HFF-Myc (cell line): ENCODE results near the gene ACOT12.

Source experiments
- DNase-seq: peaks from one replicate; pipeline ENCODE4 v3.0.0-alpha.2; 2011; ENCODE audit warnings: low read depth; ENCODE audit errors: extremely low read depth
- H3K4me3 ChIP-seq: replicated peaks from 2 replicates; pipeline ENCODE4 v1.5.1; 2011; ENCODE audit warnings: low read depth, mild to moderate bottlenecking, control low read depth, low read length
- CTCF ChIP-seq: IDR thresholded peaks from 2 replicates; pipeline ENCODE4 v1.5.1; 2012; ENCODE audit warnings: mild to moderate bottlenecking, low read depth, low read length, control low read depth; ENCODE audit errors: missing control alignments

Gene ACOT12

DNA sequence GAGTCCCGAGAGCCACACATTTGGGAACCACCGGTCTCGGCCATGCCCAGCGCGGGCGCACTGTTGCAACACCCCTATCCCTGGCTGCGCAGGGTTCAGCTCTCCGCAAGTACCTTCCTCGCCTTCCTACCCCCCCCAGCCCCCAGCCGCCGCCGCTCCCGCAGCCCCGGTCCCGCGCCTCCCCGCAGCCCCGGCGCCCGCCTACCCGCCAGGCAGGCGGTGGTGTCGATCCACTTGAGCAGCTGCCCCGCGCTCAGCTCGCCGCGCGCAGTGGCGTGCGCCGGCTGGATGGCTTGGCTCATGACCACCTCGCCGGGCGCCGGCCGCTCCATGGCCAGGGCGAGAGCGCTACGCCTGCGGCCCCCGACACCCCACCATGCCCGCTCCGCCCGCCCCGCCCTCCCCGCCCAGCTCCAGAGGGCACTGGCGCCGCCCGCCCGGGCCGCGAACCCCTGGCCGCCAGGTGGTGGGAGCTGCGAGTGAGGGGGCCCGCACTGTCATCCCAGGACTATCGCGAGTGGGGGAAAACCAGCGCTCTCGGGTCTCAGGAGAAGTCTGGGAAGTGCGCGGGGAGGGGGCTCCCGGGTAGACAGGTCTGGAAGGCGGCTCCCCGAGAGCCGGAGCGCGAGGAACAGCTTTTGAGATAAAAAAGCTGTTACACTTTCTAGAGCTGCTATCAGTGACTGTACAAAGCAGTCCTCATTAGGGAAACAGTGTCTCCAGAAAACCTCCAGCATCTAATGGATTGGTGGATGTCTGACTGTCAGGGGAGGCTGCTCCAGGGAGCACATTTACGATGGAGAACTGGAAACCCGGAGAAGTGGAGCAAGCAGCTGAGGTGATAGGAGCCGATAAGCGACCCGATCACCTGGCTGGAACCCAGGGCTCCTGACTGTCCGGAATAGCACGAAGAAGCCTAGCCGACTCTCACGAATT is at the start of gene ACOT12:
TSS of gene ACOT12 (minus strand) at position 352 of the 936 bp plus-strand sequence. CDS start at position 332, 20 bp downstream.
- H3K4me3 ChIP-seq: peak within 1 kb of the TSS; percentile 29
- no peak for TF ChIP-seq CTCF
- DNase-seq: no peak

DNA sequence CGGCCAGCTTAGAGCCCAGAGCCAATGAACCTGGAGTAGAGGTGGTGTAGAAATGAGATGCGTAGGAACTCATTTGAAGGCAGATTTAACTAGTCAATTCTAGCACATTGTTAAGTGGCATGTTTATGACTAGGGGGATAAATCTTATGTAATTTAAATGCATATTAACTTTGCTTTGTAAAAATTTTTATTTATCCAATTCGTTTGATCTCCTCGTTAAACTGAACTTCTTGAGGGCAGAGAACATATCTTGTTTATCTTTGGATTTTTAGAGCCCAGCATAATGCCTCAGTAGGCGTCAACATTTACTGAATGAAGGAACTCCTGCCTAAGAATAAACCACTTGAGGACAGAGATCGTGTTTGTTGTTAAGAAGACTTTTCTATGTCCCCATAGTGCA is 41.1 kb upstream of the ACOT12 start:
- DNase-seq: no peak
- TF ChIP-seq CTCF: no peak
- H3K4me3 ChIP-seq: no peak overlapping the region

- no peak for TF ChIP-seq CTCF
- no peak overlapping the region for H3K4me3 ChIP-seq
- DNase-seq: no peak
These were observed 36.1 kb upstream of the ACOT12 start for GRCh38 chr5:81429985-81430384.

- H3K4me3 ChIP-seq: no peak overlapping the region
- TF ChIP-seq CTCF: no peak
These were observed 35.4 kb upstream of the ACOT12 start for GRCh38 chr5:81429363-81429762.

DNA sequence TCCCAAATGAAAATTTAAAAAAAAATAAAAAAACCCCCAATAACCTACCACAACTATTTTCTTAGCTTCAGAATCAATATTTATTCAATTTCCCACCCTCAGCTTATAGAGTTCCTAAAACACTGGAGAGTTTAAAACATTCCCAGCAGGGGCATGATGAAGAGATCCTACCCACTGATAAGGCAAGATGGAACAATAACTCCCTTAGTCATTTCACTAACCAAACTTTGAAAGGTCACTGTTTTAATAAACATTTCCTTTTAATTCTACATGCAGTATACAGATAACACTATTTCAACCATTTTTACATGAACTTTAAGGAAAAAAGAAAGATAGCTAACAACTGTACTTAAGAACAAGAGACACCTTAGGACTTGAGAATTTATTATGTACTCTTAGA is 34.9 kb upstream of the ACOT12 start:
- H3K4me3 ChIP-seq: no peak overlapping the region
- DNase-seq: no peak
- no peak for TF ChIP-seq CTCF

More at GRCh38 chr5:81429363-81429762, 35.4 kb upstream of the ACOT12 start:
- no peak for DNase-seq

GRCh38 chr5:81428446-81428845 is 34.5 kb upstream of the ACOT12 start:
- TF ChIP-seq CTCF: no peak
- H3K4me3 ChIP-seq: no peak overlapping the region
- DNase-seq: no peak
